DMS153 (cell line): ENCODE results near the gene PSMA1.
"Not testable (repeated sequence)": the region's sequence is repeated elsewhere in the genome, so short reads cannot be mapped to it uniquely, and the experiment has no call there.

Experiments
- DNase-seq: peaks from one replicate; lab custom pipeline; 2025; lab: John Stamatoyannopoulos, UW

The PSMA1 gene

DNA sequence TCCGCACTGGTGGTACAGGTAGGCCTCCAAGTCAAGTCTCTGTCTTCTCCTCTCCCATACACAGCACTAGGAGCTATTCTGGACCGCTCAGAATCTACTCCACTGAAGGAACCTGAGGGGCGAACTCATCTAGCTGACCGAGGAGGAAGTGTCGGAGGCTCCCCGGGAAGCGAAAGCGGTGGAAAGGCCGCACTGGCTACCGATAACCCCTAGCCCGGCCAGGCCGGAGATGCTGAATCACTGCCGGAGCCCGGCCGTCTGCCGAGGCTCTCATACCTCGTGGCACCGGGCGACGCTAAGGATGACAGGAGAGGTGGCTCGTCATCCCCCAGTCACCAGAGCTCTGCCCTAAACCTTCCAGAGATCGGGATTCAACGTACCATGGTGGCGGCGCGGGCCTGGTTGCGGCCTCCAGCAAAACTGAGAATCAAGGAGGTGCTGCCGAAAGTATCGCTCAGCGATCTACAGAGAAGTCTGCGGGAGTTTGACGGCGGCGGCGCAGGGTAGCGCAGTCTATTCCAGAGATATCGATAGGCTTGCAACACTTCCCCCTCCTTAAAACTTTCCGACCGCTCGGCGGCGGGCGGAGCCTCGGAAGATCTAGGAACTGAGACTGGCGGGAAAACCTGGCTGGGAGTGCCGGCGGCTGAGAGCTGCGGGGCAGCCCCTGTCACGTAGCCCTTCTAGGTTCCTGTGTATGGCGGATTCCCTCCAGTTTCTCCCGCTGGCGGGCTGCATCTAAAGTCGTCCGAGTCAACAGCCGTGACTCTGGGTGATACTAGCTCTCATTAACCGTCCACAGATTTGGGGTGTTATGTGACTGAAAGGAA, at the start of gene PSMA1:
Gene PSMA1 (minus strand): TSS at position 470 of the 830 bp plus-strand sequence. CDS start 87 bp downstream, at position 383.
- peak; percentile 93 for DNase-seq

DNA sequence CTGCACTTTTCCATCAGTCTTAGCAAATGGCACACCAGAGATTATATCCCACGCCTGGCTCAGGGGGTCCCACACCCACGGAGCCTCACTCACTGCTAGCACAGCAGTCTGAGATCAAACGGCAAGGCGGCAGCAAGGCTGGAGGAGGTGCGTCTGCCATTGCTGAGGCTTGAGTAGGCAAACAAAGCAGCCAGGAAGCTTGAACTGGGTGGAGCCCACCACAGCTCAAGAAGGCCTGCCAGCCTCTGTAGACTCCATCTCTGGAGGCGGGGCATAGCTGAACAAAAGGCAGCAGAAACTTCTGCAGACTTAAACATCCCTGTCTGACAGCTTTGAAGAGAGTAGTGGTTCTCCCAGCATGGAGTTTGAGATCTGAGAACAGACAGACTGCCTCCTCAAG, 49.3 kb upstream of the PSMA1 start:
- not testable (repeated sequence) for DNase-seq

DNA sequence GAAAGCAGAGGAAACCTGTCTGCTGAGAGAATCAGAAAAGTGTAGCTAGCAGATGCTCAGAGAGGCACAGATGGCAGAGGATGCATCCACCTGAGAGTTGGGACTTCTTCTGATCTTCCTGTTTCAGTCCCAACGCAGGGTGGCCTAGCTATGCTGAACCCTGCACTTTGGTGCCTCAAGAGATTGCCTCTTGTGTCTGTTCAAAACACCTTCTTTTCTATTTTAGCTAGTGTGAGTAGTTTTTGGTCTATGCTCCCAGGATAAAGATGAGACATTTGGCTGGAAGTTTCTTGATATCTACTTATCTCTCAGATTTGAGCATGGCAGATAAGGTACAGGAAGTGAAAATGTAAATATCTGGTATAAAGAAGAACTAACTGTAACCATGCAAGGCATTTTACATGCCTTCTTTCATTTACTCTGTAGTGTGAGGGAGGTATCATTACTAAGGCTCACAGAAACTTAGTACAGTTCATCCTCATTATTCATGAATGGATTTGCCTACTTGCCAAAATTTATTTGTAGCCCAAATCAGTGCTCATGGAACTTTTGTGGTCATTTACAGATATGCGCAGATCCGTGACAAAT, 47.0 kb upstream of the PSMA1 start:
- no peak for DNase-seq

DNA sequence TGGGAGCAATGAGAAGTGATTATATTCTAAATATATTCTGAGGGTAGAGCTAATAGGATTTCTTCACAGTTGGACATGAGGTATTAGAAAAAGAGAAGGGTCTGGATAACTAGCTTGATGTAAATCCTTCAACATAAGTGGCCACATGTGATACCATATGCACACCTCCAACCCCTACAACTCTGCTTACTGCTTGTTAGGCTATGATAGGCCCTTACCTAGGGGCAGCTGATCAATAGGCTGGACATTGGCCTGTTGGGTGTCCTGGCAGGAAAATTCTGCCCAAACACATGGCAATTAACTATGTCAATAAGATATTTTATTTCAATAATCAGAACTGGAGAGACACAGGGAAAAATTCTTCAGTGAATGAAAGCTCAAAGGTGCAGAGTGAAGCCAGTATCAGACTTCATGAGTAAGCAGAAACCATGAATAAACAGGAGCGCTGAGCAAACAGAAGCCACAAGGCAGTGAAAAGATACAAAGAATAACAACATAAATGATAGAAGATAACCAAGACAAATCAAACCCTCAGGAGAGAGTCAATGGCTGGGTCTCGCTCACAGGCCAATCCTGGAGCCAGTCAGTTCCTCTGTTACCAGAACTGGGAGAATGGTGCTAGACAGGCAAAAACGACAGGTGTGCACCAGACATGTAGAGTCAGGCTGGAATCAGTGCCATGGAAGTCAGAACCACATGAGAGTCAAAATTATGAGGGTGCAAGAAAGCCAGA, 46.3 kb upstream of the PSMA1 start:
- peak; percentile 16 for DNase-seq

- DNase-seq = no peak
Observed at GRCh38 chr11:14565845-14566244, 45.7 kb upstream of the PSMA1 start.

GRCh38 chr11:14555818-14556217, 35.6 kb upstream of the PSMA1 start:
- no peak for DNase-seq

- peak; percentile 22 for DNase-seq
Observed at GRCh38 chr11:14554959-14555358, 34.8 kb upstream of the PSMA1 start.

DNA sequence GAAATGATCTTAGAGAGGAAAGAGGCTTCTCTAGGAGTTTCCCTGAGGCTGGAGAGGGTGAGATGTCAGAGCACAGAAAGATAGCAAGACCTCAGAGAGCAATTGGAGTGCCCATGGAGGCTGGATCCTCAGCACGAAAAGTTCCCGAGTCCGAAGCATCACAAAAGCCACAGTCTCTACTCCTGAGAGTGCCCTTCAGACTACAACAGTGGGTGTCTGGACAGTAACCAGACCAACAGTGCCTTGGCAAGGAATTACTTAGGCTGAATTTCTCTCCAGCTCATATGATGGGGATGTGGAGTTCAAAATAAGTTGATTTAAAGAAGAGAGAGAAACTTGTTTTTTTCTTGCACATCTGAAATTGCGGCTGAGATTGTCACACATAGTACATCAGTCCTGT, 31.9 kb upstream of the PSMA1 start:
- no peak for DNase-seq

DNA sequence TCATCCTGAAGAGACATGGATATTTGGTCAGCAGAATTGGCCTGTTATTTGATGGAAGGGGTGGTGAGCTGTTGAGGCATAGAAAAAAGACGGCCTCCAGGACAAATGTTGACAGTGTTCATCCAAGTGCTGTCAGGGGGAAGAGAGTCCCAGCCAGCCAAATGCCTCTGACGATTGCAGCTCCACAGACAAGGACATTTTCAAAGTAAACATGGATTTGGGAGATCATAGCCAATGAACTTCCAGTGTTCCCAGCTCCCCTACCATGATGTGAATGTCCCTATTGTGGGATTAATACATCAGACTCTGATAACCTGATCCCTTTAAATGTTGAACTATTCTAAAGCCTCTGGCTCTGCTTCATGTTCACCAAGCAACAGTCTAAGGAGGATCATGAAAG, 31.2 kb upstream of the PSMA1 start:
- DNase-seq = no peak

DNA sequence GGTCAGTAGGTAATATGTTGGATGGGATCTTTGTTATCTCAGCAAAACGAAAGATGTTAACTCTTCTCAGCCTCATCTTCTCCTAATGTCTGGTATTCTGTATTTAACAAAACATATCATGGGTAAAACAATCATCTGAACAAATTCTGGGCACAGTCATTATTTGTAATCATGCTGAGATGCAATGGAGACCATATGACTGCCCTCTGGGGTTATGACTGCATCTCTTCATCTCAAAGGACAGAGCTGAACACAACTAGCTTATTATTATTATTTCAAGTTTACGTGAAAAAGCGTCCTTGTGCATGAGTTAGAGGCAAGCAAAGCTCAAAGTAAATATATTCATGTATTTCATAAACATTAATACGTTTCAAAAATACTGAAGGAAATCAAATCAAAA, 29.7 kb upstream of the PSMA1 start:
- no peak for DNase-seq

- DNase-seq = no peak
Observed at GRCh38 chr11:14547440-14547839, 27.3 kb upstream of the PSMA1 start.

DNA sequence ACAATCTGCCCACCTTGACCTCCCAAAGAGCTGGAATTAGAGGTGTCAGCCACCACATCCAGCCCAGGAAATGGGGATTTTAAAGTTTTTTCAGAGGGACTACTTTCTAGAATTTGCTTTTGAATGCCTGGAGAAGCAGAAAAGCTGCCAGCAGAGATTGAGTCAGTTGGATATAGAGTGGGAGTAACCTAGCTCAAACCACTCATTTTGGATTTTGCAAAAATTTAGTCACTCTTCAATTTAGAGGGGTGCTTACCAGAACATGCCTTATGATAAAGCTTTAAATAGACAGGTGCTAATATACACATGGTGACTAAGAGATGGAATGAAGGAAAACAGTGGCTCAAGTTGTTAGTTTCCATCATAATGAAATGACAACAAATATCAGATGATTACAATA, 26.5 kb upstream of the PSMA1 start:
- no peak for DNase-seq

- no peak for DNase-seq
Observed at GRCh38 chr11:14544611-14545010, 24.4 kb upstream of the PSMA1 start.

DNA sequence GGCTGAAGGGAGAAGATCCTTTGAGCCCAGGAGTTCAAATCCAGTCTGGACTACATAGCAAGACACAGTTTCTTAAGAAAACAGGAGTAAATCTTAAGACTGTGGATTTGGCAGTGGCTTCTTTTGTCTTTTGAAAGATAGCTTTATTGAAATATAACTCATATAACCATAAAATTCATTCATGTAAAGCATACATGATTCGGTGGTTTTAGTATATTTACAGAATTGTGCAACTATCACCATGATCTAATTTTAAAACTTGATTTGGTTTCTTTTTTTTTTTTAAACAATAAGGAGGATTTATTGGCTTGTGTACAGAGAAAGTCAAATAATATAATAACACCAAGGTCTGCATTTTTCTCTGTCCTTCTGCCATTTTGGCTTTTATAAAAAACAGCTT, 23.1 kb upstream of the PSMA1 start:
- DNase-seq = no peak

DNA sequence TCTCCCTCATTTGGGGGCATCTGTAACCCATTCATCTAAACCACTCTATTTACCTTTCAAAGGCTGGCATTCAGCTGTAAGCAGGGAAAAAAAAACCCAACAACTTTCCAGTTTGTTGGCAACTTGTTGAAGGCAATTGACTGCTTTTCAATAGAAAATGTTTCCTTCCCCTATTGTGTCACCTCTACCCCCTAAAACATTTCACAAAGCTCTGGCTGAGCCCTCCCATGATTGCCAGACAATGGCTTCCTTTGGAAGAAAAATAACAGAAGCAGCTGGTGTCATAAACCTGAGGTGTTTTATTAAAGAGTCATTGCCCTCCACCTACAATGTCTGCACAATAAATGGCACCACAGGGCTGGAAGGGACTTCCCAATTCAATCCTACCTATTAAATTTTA, 22.1 kb upstream of the PSMA1 start:
- DNase-seq = peak; percentile 68

- DNase-seq = no peak
Observed at GRCh38 chr11:14541192-14541947, 21.2 kb upstream of the PSMA1 start.

- DNase-seq = no peak
Observed at GRCh38 chr11:14539982-14540421, 19.8 kb upstream of the PSMA1 start.

DNA sequence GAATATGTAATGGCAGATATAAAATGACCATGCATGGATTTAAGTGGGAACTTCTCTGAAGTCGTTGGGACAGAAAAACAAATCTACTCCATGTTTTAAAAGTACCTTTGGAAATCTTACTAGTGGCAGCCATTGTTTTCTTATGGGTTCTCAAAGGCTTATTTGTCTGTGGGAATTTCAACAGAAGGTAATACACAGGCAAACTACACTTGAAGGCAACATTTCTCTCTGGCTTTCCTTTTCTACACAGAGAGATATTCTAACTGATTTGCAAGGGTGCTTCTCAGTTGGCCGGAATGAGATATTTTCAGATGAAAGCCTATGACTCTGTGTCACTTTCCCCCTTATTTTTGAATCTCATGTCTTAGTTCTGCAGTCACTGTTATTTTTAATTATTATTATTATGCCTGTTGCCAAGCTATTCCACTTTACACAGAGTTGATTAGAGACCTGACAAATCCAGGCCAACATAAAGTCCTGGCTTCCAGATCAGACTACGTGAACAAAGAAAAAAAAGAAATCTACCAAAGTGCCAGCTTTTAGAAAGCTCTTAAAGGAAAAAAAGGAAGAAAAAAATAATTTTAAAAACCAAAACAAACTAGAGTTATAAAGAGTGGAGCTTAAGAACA, 18.9 kb upstream of the PSMA1 start:
- no peak for DNase-seq

- DNase-seq = no peak
Observed at GRCh38 chr11:14538271-14538925, 18.2 kb upstream of the PSMA1 start.

GRCh38 chr11:14537134-14537599, 17.0 kb upstream of the PSMA1 start:
- DNase-seq = peak; percentile 24

DNA sequence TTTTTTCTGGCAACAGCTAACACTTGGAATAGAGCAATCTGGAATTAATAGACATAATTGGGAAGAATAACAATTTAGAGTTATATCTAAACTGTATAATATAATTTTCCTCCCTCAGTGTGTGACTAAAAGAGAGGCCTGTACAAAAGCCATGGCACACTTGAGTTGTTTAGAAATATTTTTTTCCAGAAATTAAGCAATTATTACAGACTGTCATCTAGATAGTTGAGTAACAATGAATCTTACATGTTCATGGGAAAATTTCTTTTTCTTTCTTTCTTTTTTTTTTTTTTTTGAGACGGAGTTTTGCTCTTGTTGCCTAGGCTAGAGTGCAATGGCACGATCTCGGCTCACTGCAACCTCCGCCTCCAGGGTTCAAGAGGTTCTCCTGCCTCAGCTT, 15.0 kb upstream of the PSMA1 start:
- DNase-seq = not testable (repeated sequence)
